ENCODE data around the gene FARP1. TPM values are rescaled to one million over a fixed set of nuclear protein-coding genes. Genes with fewer than 3 reads are reported as not detected.

FARP1 gene
- total RNA-seq, 1 experiment from 2014 or later = 96.6 TPM

- TF ChIP-seq HMGXB4 (CRISPR knock-in tag; IDR thresholded peaks at IDR 0.05) = no peak
- TF ChIP-seq FOXJ3 (CRISPR knock-in tag; IDR thresholded peaks at IDR 0.05; ENCODE audit: borderline replicate concordance) = no peak
- TF ChIP-seq, protein P1, sequence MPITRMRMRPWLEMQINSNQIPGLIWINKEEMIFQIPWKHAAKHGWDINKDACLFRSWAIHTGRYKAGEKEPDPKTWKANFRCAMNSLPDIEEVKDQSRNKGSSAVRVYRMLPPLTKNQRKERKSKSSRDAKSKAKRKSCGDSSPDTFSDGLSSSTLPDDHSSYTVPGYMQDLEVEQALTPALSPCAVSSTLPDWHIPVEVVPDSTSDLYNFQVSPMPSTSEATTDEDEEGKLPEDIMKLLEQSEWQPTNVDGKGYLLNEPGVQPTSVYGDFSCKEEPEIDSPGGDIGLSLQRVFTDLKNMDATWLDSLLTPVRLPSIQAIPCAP (CRISPR knock-in tag; IDR thresholded peaks at IDR 0.05) = no peak
- TF ChIP-seq, protein P2, sequence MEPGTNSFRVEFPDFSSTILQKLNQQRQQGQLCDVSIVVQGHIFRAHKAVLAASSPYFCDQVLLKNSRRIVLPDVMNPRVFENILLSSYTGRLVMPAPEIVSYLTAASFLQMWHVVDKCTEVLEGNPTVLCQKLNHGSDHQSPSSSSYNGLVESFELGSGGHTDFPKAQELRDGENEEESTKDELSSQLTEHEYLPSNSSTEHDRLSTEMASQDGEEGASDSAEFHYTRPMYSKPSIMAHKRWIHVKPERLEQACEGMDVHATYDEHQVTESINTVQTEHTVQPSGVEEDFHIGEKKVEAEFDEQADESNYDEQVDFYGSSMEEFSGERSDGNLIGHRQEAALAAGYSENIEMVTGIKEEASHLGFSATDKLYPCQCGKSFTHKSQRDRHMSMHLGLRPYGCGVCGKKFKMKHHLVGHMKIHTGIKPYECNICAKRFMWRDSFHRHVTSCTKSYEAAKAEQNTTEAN (CRISPR knock-in tag; IDR thresholded peaks at IDR 0.05) = no peak
- no peak for TF ChIP-seq ETV6 (CRISPR knock-in tag; IDR thresholded peaks at IDR 0.05)
- TF ChIP-seq ATF1 (CRISPR knock-in tag; IDR thresholded peaks at IDR 0.05) = no peak
Observed at GRCh38 chr13:98224557-98224956, 81.7 kb downstream of the FARP1 start (continued).

DNA sequence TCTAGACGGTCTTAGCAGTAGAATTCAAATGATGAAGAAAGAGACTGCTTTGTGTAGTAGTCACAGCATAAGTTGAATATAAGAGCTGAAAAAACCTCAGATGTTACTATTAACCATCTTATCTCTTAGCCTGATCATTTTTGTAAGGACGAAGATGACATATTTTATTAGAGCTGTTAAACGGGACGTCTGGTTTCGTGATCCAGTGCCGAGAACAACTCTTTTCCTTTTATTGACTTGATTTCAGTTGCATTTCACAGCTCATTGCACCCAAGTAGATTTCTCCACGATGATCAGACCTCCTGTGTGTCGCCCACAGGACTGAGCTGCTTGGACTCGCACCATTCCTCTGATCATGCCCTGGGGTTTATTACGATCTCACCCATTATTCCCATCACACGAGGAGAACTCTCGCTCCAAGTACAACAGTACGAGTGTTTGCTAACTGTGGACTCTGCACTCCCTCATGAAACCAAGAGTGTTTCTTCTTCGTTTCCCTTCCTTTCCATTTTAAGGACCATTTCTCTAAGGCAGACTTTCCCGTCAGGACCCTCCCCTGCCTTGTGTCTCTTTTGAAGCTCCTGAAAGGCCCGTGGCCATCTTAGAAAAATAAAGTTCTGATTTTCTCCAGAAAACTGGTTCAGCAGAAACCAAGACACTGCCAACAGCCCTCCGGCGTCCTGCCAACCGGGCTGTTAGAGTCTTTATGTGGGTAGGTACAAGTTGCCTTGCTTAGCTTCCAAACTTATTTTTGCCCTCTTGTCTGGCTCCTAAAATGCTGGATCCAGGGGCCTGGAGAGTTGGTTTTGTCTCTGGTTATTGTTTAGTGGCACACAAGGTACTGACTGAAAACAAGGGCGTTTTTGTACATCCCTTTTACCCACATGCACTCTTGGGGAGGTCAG is 82.4 kb downstream of the FARP1 start:
- ChIA-PET CTCF (interaction anchor here (0.5 to 1.6 kb wide), 4 partner anchors 25 to 566 kb away, joined by 3 to 7 read pairs (median 6); no protein-coding TSS in a partner anchor), POLR2A (interaction anchor here (0.7 kb wide), 1 partner anchor 46 kb away, joined by 5 read pairs; no protein-coding TSS in a partner anchor)
- no peak for DNase-seq (ENCODE audit: low spot score)
- Mint-ChIP-seq H3K4me1 (peaks cover 19% of the 10 kb centered on the region), H3K4me3 (no peak overlapping the region), H3K27me3 (ENCODE audit: low read depth) (no peaks in the 10 kb centered on the region; the same call in 1 of the 2 replicates), H3K27ac (peak overlapping the region; percentile 32), H3K36me3 (peaks cover 17% of the 10 kb centered on the region), H3K9me3 (peaks cover 7% of the 10 kb centered on the region)
- ATAC-seq = no peak
- TF ChIP-seq TP53 (CRISPR knock-in tag; IDR thresholded peaks at IDR 0.05) (no peak), SMAD3 (CRISPR knock-in tag; IDR thresholded peaks at IDR 0.05; ENCODE audit: borderline replicate concordance) (no peak), SP1 (CRISPR knock-in tag; conservative IDR thresholded peaks at IDR 0.05) (no peak), EMX1 (CRISPR knock-in tag; IDR thresholded peaks at IDR 0.05) (no peak), MLX (CRISPR knock-in tag; IDR thresholded peaks at IDR 0.05) (no peak), GTF2I (CRISPR knock-in tag; conservative IDR thresholded peaks at IDR 0.05) (no peak), E2F1 (CRISPR knock-in tag; IDR thresholded peaks at IDR 0.05) (no peak)
- TF ChIP-seq, protein P3, sequence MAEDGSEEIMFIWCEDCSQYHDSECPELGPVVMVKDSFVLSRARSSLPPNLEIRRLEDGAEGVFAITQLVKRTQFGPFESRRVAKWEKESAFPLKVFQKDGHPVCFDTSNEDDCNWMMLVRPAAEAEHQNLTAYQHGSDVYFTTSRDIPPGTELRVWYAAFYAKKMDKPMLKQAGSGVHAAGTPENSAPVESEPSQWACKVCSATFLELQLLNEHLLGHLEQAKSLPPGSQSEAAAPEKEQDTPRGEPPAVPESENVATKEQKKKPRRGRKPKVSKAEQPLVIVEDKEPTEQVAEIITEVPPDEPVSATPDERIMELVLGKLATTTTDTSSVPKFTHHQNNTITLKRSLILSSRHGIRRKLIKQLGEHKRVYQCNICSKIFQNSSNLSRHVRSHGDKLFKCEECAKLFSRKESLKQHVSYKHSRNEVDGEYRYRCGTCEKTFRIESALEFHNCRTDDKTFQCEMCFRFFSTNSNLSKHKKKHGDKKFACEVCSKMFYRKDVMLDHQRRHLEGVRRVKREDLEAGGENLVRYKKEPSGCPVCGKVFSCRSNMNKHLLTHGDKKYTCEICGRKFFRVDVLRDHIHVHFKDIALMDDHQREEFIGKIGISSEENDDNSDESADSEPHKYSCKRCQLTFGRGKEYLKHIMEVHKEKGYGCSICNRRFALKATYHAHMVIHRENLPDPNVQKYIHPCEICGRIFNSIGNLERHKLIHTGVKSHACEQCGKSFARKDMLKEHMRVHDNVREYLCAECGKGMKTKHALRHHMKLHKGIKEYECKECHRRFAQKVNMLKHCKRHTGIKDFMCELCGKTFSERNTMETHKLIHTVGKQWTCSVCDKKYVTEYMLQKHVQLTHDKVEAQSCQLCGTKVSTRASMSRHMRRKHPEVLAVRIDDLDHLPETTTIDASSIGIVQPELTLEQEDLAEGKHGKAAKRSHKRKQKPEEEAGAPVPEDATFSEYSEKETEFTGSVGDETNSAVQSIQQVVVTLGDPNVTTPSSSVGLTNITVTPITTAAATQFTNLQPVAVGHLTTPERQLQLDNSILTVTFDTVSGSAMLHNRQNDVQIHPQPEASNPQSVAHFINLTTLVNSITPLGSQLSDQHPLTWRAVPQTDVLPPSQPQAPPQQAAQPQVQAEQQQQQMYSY (CRISPR knock-in tag; IDR thresholded peaks at IDR 0.05) = no peak
- TF ChIP-seq, protein P4, sequence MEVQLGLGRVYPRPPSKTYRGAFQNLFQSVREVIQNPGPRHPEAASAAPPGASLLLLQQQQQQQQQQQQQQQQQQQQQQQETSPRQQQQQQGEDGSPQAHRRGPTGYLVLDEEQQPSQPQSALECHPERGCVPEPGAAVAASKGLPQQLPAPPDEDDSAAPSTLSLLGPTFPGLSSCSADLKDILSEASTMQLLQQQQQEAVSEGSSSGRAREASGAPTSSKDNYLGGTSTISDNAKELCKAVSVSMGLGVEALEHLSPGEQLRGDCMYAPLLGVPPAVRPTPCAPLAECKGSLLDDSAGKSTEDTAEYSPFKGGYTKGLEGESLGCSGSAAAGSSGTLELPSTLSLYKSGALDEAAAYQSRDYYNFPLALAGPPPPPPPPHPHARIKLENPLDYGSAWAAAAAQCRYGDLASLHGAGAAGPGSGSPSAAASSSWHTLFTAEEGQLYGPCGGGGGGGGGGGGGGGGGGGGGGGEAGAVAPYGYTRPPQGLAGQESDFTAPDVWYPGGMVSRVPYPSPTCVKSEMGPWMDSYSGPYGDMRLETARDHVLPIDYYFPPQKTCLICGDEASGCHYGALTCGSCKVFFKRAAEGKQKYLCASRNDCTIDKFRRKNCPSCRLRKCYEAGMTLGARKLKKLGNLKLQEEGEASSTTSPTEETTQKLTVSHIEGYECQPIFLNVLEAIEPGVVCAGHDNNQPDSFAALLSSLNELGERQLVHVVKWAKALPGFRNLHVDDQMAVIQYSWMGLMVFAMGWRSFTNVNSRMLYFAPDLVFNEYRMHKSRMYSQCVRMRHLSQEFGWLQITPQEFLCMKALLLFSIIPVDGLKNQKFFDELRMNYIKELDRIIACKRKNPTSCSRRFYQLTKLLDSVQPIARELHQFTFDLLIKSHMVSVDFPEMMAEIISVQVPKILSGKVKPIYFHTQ (CRISPR knock-in tag; IDR thresholded peaks at IDR 0.05) = no peak
- TF ChIP-seq, protein P5, sequence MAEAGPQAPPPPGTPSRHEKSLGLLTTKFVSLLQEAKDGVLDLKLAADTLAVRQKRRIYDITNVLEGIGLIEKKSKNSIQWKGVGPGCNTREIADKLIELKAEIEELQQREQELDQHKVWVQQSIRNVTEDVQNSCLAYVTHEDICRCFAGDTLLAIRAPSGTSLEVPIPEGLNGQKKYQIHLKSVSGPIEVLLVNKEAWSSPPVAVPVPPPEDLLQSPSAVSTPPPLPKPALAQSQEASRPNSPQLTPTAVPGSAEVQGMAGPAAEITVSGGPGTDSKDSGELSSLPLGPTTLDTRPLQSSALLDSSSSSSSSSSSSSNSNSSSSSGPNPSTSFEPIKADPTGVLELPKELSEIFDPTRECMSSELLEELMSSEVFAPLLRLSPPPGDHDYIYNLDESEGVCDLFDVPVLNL (CRISPR knock-in tag; IDR thresholded peaks at IDR 0.05; ENCODE audit: borderline replicate concordance, low read depth) = no peak

All from WTC11 (cell line).